GM19452 (cell line): ENCODE measurements around the gene SIGLEC7.

Source experiments
- ATAC-seq: cut with Tn5 transposase; IDR thresholded peaks from one replicate; pipeline ENCODE4 v1.9.1; 2021; ENCODE audit not compliant: unreplicated experiment

Gene SIGLEC7

DNA sequence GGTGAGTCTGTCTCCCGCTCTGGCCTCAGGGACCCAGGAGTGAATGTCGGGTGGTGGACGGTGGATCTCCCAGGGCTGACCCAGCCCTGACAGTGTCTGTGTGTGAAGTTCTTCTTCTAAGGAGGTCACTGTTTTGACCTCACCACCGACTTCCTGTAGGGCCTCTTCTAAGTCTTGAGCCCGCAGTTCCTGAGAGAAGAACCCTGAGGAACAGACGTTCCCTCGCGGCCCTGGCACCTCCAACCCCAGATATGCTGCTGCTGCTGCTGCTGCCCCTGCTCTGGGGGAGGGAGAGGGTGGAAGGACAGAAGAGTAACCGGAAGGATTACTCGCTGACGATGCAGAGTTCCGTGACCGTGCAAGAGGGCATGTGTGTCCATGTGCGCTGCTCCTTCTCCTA is at the start of gene SIGLEC7:
Gene SIGLEC7 (plus strand): TSS at position 183 of the 400 bp plus-strand sequence. CDS start 69 bp downstream, at position 252.
- ATAC-seq: no peak

DNA sequence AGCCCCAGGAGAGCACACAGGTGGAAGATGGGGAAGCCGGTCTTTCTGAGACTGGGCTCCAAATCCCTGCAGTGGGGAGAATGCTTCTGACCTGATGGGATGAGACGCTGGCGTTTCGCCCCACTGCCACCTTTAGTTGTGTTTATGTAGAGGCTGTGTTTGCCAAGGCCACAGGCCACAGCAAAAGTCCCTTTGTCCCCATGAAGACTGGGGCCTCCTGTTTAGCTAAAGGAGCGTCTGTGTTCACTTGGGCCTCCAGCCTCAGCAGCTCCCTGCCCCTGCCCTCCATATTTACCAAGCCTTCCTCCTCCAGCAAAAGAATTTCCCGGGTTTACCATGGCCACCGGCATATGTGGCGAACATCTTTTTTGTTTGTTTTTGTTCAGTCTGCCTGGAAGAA is 49.0 kb upstream of the SIGLEC7 start:
- no peak for ATAC-seq

DNA sequence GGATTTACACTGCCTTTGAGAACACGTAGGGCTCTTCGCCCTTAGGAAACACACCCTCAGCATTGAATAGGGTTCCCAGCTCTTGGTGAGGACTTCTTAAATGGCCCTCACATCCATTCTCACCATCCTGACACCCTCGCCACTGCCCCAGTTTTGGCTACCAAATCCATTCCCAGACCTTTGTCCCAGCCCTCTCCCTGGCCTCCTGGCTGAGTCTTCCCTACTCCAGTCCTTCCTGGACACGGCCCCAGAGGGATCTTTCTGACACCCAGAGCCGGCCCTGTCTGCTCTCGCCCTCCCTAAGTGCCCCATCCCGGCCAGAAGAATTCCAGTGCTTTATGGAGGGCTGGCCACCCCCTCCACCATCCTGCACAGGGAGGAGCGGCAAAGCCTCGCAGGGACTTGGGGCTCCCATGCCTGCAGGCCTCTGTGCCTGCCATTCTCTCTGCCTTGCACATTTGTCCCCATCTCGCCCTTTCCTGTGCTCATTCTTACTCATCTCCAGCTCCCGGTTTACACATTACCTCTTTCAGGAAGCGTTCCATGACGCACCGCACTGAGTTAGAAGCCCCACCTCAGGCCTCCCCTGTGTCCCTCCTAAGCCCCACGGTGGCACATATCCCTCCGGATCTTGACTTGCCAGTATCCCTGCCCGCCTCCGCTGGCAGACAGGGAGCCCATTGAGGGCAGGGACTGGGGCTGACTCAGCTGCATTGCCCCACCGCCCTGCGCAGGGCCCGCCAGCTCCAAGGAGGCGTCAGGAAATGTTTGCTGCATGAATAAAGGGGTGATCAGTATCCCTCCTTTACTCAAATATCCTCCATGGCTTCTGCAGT is 48.4 kb upstream of the SIGLEC7 start:
- no peak for ATAC-seq

DNA sequence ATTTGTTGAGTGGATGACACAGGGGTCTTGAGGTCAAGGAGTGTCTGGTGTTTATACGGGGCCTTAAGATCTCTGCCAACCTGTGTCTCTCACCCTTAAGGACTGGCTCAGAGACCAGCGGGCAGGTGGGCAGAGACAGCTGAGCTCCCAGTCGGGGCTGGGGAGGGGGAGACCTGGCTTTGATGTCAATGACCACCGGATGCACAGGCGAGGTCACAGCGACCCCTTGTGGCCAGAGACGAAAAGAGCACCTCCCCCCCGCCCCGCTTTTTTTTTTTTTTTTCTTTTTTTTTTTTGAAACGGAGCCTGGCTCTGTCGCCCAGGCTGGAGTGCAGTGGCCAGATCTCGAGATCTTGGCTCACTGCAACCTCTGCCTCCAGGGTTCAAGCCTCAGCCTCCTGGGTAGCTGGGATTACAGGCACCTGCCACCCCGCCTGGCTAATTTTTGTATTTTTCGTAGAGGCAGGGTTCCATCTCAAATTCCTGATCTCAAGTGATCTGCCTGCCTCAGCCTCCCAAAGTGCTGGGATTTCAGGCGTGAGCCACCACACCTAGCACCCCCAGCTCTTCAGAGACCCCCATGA is 47.3 kb upstream of the SIGLEC7 start:
- ATAC-seq: no peak

DNA sequence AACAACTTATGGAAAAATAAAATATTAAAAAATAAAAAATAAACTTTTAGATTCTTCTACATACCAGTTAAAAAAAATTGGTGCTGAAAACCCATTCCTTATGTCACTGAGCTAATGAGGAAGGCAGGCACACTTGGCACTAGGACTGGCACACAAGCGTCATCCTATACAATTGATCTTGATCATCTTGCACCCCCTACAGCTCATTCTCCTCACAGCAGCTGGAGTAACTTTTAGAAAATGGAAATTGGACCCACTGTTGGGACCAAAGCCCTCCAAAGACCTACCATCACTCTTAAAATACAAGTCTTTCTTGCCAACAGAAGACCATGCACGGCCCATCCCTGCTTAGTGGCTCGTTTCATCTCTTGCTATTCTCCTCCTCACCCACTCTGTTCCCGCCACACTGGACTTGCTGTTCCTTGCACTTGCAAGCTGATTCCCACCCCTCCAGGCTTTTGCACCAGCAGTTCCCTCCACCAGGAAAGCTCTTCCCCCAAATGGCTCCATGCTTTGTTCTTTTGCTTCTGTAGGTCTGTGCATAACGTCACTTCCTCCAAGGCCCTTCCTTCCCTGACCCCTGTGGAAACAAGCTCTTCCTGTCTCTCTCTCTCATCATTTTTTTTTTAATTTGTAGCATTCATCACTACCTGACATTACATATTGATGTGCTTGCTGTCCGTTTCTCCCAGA is 45.5 kb upstream of the SIGLEC7 start:
- no peak for ATAC-seq

DNA sequence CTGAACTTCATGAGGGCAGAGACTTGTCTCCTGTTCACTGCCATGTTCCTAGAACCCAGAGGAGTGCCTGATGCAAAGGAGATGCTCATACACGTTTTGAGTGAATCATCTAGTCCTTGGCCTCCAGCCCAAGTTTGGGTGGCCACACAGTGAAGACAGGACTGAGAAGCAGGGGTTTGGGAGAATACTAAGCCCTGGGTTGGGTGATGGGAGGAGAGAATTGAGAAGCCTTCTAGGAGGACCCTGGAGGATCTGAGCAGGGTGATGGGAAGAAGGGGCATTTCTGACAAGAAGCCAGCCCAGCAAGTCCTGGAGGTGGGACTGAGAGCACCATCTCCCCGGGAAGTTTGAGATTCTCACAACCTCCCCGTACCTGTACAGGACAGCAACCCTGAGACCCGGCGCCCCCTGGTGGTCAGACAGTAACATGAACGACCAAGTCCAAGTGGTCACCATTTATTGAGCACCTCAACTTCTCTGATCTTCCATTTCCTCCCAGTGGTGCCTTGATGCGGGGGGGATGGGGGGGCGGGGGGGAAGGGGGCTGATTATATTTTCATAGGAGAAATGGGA is 44.8 kb upstream of the SIGLEC7 start:
- no peak for ATAC-seq

DNA sequence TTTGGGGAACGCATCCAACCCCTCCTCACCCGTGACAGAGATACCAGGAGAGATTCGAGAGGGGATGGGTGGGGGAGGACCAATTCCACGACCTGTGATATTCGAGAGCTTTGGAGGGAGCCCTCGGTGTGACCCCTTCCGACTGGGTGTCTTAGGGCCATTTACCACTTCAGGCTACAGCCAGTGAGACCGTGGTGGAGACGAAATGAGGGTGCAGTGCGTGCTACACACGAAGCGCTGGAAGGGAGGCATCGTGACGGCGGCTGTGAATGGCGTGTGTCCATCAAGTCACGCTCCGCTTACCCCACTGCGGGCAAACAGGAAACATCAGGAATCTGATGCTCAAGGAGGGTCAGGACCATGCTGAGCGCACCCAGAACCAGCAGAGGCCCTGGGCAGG is 44.3 kb upstream of the SIGLEC7 start:
- ATAC-seq: no peak

DNA sequence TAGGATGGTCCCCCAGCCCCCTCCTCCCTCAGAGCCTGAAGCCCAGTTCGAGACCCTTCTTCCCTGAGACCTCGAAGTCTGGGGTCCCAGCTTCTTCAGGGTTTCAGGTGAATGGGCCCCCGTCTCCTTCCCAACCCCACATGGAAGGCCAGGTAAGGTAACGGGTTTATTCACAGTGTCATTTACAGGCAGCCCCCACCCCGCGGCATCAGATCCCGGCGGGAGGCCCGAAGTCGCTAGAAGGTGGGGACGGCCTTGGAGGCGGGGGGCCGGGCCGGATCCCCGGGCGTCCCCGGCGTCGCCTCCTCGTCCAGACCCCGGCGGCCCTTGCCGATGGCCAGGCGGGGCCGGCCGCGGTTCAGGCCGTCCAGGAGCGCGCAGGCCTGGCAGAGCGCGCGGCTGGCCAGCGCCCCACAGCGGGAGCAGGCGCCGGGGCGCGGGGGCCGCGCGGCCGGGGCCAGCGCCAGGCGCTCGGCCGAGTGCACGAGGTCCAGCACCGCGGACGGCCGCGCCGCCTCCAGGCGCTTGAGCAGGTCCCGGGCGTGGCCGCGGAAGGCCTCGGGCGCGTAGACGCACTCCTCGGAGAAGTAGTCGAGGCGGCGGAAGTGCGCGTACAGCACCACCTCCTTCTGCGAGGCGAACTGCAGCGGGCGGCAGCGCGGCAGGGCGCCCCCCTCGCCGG is 43.6 kb upstream of the SIGLEC7 start:
- ATAC-seq: no peak

DNA sequence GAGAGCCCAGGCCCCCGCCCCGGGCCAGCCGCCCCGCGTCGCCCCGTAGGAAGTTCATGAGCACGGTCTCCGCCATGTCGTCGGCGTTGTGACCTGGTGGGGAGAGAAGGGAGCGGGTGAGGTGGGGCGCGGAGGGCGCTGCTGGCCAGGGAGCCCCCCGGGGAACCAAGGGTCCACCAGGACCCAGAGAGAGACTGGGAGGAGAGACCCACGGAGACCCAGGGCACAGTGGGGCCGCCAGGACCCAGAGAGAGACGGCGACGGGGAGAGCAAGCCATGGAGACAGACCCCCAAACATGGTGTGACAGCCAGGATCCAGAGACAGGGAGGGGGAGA is 43.1 kb upstream of the SIGLEC7 start:
- ATAC-seq: no peak

DNA sequence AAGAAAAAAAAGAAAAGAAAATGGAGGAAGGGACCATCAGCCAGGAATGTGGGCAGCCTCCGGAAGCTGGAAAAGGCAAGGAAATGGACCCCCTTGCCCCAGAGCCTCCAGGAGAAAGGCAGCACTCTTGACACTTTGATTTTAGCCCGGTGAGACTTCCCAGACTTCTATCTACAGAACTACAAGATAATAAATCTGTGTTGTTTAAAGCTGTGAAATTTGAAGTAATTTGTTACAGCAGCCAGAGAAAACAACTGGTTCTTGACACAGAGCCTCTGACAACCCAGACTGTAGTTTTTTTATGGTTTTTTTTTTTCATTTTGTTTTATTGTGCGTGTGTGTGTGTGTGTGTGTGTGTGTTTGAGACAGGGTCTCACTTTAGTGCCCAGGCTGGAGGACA is 41.5 kb upstream of the SIGLEC7 start:
- ATAC-seq: no peak

DNA sequence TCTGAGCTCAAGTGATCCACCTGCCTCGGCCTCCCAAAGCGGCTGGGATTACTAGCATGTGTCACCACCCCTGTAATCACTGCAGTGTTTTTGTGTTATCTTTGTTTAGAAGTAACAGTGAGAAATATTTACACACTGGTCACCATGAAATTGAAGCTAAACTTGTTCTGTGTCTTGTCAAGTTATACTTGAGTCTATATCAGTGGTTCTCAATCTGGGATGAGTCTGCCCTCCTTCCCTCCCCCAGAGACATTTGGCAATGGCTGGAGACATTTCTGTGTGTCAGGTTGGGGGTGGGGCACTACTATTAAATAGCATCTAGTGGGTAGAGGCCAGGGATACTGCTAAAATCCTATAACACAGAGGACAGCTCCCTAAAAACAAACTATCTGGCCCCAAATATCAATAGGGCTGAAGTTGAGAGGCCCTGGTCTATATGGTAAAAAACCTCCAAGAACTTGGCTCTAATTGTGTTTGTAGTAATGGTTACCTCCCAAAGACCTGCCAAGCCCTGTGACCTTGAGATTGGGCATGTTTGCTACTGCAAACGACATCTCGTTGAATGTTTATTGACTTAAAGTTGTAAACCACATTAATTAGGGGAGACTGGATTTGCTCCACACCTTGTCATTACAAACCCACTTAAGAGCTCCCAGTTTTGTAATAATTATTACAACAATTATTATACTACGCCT is 40.8 kb upstream of the SIGLEC7 start:
- ATAC-seq: no peak

DNA sequence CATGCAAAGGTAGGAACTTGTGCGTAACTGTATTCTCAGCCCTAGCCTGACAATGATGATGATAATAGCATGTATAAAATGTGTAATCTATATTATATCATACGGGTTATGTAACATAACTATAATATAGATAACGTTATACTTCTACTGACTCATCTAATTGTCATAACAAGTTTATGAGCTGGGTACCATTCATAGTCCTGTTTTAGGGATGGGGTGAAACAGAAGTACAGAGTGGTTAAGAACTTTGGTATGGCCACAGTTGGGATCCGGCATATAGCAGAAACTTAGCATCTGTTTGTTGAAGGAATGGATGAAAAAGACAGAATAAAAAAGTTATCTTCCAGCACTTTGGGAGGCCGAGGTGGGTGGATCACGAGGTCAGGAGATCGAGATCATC is 39.1 kb upstream of the SIGLEC7 start:
- no peak for ATAC-seq

DNA sequence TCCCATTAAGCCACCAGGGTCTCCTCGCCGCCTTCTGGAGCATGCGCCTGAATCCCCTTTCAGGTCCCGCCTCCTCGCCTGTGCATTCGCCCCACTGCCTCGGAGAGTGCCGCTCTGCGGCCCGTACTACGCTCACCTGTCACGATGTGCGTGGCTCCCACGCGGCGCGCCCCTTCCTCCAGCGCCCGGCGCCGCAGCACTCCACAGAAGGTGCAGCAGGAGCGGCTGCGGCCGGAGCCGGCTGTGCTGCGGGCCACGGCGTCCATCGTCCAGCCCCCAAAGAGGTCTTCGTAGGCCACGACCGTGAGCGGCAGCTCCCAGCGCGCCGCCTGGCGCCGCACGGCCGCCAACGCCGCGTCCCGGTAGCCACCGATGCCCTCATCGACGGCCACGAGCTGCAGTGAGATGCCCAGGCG is 38.2 kb upstream of the SIGLEC7 start:
- ATAC-seq: no peak

DNA sequence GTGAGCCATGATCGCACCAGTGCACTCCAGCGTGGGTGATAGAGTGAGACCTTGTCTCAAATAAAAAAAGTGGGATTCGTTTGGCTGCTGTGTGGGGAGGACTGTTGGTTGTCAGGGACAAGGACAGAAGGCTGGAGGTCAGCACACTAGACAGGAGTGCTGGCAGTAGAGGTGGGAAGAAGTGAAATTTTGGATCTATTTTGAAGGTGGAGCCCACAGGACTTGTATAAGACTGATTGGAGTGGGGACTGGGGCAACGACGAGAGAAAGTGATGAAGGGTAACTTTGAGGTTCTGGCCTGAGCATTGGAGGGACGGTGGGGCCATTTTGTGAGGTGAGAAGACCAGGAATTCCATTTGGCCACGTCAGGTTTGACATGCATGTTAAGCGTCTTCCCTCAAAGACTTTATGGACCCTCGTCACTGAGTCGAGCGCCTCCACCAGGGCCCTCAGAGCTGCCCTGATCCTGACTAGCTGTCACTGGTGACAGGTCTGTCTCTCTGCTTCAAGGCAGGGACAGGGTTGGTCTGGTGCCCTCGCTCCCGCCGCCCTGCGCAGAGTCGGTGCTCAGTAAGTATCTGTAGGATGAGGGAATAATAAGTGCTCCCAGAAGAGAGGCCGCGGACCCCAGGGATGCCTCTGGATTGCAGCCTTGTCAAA is 34.6 kb upstream of the SIGLEC7 start:
- ATAC-seq: no peak

DNA sequence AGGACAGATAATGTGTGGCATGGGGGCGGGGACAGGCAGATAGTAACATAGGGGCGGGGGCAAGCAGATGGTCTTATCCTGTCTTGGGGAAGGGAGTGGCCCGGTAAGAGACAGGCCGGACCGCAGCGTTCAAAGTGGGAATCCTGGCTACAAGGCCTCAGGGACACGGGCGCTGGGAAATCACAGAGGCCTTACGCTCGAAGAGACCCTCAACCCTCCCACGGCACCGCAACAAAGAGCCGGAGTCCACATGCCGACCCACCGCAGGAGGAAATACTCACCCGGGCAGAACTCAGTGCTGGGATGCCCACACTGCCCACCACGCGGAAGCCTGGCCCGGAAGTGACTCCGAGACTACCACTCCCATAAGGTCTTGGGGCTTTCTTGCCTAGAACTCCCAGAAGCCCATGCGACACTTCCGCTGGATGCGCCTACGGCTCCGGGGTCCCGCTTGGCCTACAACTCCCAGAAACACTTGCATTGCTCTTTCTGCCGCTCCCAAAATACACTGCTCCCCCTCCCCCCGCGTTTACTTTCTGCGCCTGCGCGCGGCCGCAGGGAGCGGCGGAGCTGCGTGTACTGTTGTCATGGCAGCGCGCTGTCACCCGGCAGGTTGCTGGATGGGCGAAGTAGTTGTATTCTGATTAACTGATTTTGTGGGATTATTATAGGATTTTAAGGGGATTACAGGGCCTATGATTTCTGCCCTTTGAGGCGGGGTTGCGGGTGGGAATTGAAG is 33.9 kb upstream of the SIGLEC7 start, which contains the start of gene CTU1:
Gene CTU1 (minus strand): TSS at position 344 of the 739 bp plus-strand sequence. CDS start 3,840 bp downstream, outside the sequence.
- ATAC-seq: peak; percentile 95

DNA sequence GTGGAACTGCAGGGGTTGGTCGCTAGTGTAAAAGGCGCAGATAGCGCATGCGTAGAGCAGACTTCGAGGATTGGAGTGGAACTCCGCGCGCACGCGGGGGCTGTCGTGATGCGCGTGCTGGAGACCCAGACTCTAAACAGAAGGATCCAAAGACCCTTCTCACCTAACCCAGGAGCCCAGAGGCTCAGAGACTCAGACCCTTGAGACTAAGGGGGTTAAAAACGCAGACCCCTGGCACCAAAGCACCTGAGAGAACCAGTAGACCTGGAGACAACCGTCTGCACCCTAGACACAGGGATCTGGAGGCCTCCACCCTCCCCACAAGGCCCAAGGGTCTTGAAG is 33.3 kb upstream of the SIGLEC7 start:
- peak; percentile 32 for ATAC-seq

DNA sequence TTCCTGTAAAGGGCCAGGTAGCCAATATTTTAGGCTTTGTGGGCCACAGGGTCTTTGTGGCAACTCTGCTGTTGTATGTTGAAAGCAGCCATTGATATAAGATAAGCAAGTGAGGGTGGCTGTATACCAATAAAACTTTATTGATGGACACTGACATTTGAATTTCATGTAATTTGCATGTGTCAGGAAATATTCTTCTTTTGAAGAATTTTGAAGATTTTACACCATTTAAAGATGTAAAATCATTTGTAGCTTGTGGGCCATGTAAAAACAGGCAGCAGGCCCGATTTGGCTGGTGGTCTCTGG is 31.5 kb upstream of the SIGLEC7 start:
- ATAC-seq: no peak

DNA sequence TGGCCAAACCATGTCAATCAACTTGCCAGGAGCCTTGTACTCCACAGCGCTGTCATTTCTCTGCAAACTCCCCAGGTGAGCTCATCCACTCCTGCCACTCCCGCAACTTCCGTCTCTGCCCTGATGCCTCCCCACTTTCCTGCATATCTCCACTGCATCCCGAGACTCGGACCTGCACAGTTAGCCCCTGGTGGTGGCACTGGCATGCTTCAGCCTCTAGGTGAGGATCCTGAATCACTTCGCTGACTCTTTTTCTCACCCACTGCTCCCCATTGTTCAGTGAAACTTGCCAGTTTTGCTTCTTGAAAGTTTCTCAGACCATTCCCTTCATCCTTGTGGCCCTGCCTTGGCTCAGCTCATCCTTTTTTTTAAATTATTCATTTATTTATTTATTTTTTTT is 30.5 kb upstream of the SIGLEC7 start:
- no peak for ATAC-seq

DNA sequence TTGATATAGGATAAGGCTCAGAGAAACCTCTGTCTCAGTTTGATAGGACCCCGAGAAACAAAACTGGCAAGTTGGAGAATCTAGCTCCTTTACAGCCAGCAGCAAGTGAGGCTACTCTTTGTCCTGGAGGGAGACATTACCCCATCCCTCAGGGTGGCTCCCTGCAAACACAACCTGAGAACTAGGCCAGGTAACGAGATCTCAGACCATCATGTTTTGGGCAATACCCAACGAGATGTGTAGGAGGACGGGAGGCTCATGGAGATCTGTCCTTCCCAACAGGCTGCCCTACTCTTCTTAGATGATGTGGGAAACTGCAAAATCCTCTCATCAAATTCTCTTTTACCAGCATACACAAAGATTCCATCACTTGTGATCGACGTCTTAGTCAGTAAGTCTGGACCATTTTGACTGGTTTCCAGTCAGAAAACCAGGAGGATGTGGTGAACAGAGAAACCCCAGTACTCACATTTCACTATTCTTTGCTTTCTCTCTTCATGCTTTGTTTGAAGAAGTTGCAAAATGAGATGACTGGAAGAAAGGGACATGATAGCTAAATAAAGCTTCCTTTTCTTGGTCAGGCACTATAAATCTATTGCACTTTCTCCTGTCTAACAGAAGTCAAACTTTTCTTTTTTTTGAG is 27.9 kb upstream of the SIGLEC7 start:
- ATAC-seq: no peak
